ENCODE measurements around the gene PDE7B.

GRCh38 chr6:135854799-135855198, 3.3 kb downstream of the PDE7B start:
- TF ChIP-seq CTCF (IDR thresholded peaks at IDR 0.05): no peak
- no peak for TF ChIP-seq EZH2 (IDR thresholded peaks at IDR 0.05; ENCODE audit: borderline replicate concordance, insufficient read depth, low read depth, low read length, poor library complexity, severe bottlenecking)
